Gastrocnemius medialis (tissue), 4 donors: ENCODE results near the gene RPS6KA2. TPM values are rescaled to one million over a fixed set of nuclear protein-coding genes. Genes with fewer than 3 reads are reported as not detected.

ENCODE experiments used
- ATAC-seq, 2 donors: fragments of 150-250 bp; one replicate each; pipeline ENCODE4 v1.9.1; 2016
- DNase-seq, 2 donors: peaks; one replicate each; pipeline ENCODE4 v3.0.0-alpha.2; 2019
- H3K27ac ChIP-seq, 4 donors: fragments of 200-600 bp; sonication (generic); 1 replicate in 1 of 4; 2 replicates in 3 of 4; pipeline ENCODE4 v1.5.1; 2016 to 2018; ENCODE audit warnings: mild to moderate bottlenecking in 2 of 4, moderate library complexity in 1 of 4
- H3K27me3 ChIP-seq, 3 donors: fragments of 200-600 bp; sonication (generic) in 2 of 3; 1 replicate in 1 of 3; 2 replicates in 2 of 3; pipeline versions ENCODE4 v1.5.1 to v1.6.0; 2016 to 2019; ENCODE audit warnings: mild to moderate bottlenecking in 1 of 3, moderate library complexity in 1 of 3
- H3K36me3 ChIP-seq, 2 donors: fragments of 200-600 bp; sonication (generic) in 1 of 2; one replicate each; pipeline ENCODE4 v1.5.1; 2017 to 2018
- H3K4me1 ChIP-seq, 2 donors: fragments of 200-600 bp; sonication (generic) in 1 of 2; one replicate each; pipeline ENCODE4 v1.5.1; 2016 to 2017; ENCODE audit warnings: mild to moderate bottlenecking in 2 of 2
- H3K4me3 ChIP-seq, 4 donors: fragments of 200-600 bp; sonication (generic) in 3 of 4; 1 replicate in 1 of 4; 2 replicates in 3 of 4; pipeline ENCODE4 v1.5.1; 2016 to 2019; ENCODE audit warnings: mild to moderate bottlenecking in 2 of 4
- H3K9me3 ChIP-seq, 3 donors: fragments of 200-600 bp; sonication (generic) in 2 of 3; 1 replicate in 1 of 3; 2 replicates in 2 of 3; pipeline ENCODE4 v1.5.1; 2016 to 2019
- CTCF ChIP-seq, 5 experiments: fragments of 450-650 bp in 3 of 5; fragments of 200-600 bp in 2 of 5; sonication (generic) in 2 of 5; IDR thresholded peaks in 4 of 5; conservative IDR thresholded peaks in 1 of 5; 1 replicate in 4 of 5; 2 replicates in 1 of 5; pipeline ENCODE4 v1.5.1; 2016 to 2019; ENCODE audit warnings: antibody characterized with exemption in 5 of 5, mild to moderate bottlenecking in 3 of 5, moderate library complexity in 3 of 5
- POLR2A ChIP-seq, 2 donors: fragments of 450-650 bp; IDR thresholded peaks; one replicate each; pipeline ENCODE4 v1.6.1; 2017; ENCODE audit warnings: antibody characterized with exemption in 2 of 2, mild to moderate bottlenecking in 2 of 2, moderate library complexity in 2 of 2
- in situ Hi-C, 4 donors: fragments of 200-750 bp; cut with MboI; loops; one replicate each; pipeline versions ENCODE4 v1.15.0 to v1.8.0; 2017; ENCODE audit warnings: low sequenced_read_pairs in 4 of 4
- intact Hi-C: fragments of 100-400 bp; cut with DNase I; formaldehyde crosslinking; loops from one replicate; pipeline ENCODE4 v1.15.1; 2023; ENCODE audit warnings: low total_unique reads
- total RNA-seq, 4 donors: library from RNA; depleted of rRNA; stranded (reverse); fragments of >200 nt; gene quantifications; one replicate each; pipeline versions ENCODE4 v1.1.0 to v1.2.3, GENCODE V29; 2016

The RPS6KA2 gene
- total RNA-seq, 4 donors from 2014 or later: 18.7 to 35.7 (median 27.4) TPM

GRCh38 chr6:166435574-166435973, 191.5 kb downstream of the RPS6KA2 start:
- Histone ChIP-seq H3K27me3 (no peaks in the 10 kb centered on the region), H3K9me3 (no peaks in the 10 kb centered on the region), H3K27ac (no peak overlapping the region), H3K4me3 (no peak overlapping the region), H3K36me3 (peaks cover 0 to 24% of the 10 kb centered on the region in 2 donors), H3K4me1 (no peaks in the 10 kb centered on the region)
- TF ChIP-seq CTCF (IDR thresholded peaks at IDR 0.05 in 4 of 5, conservative IDR thresholded peaks at IDR 0.05 in 1 of 5): no peak
- TF ChIP-seq POLR2A (IDR thresholded peaks at IDR 0.05): no peak
- ATAC-seq (no peak), DNase-seq (peak; percentile 29 to 30)
- in situ Hi-C loops: no loop called here
- intact Hi-C loops: no loop called here

GRCh38 chr6:166434336-166434735, 192.7 kb downstream of the RPS6KA2 start:
- TF ChIP-seq POLR2A (IDR thresholded peaks at IDR 0.05): no peak
- no peak for TF ChIP-seq CTCF (IDR thresholded peaks at IDR 0.05 in 4 of 5, conservative IDR thresholded peaks at IDR 0.05 in 1 of 5)
- ATAC-seq: no peak
- DNase-seq: no peak
- no peaks in the 10 kb centered on the region for H3K9me3 ChIP-seq
- peaks cover 0 to 37% of the 10 kb centered on the region in 2 donors for H3K36me3 ChIP-seq
- in situ Hi-C loops (no loop called here), intact Hi-C loops (no loop called here)
- no peaks in the 10 kb centered on the region for H3K4me1 ChIP-seq
- no peak overlapping the region for H3K4me3 ChIP-seq
- no peaks in the 10 kb centered on the region for H3K27me3 ChIP-seq
- no peak overlapping the region for H3K27ac ChIP-seq

GRCh38 chr6:166433096-166433495, 194.0 kb downstream of the RPS6KA2 start:
- Histone ChIP-seq H3K4me3 (no peak overlapping the region), H3K4me1 (no peaks in the 10 kb centered on the region), H3K9me3 (no peaks in the 10 kb centered on the region), H3K36me3 (peaks cover 0 to 39% of the 10 kb centered on the region in 2 donors), H3K27ac (no peak overlapping the region), H3K27me3 (no peaks in the 10 kb centered on the region)
- intact Hi-C loops (no loop called here), in situ Hi-C loops (no loop called here)
- TF ChIP-seq POLR2A (IDR thresholded peaks at IDR 0.05) (no peak), CTCF (IDR thresholded peaks at IDR 0.05 in 4 of 5, conservative IDR thresholded peaks at IDR 0.05 in 1 of 5) (no peak)
- DNase-seq: no peak
- ATAC-seq: no peak

GRCh38 chr6:166430269-166430668, 196.8 kb downstream of the RPS6KA2 start:
- ATAC-seq: no peak
- in situ Hi-C loops: no loop called here

More at GRCh38 chr6:166430269-166430668, 196.8 kb downstream of the RPS6KA2 start:
- Histone ChIP-seq H3K27ac (no peak overlapping the region), H3K36me3 (peaks cover 0 to 39% of the 10 kb centered on the region in 2 donors), H3K4me1 (no peaks in the 10 kb centered on the region), H3K9me3 (no peaks in the 10 kb centered on the region), H3K27me3 (no peaks in the 10 kb centered on the region), H3K4me3 (no peak overlapping the region)
- intact Hi-C loops: no loop called here
- no peak for TF ChIP-seq CTCF (IDR thresholded peaks at IDR 0.05 in 4 of 5, conservative IDR thresholded peaks at IDR 0.05 in 1 of 5)
- TF ChIP-seq POLR2A (IDR thresholded peaks at IDR 0.05): no peak
- DNase-seq: no peak
